Neural crest cell (in vitro differentiated cells): ENCODE measurements around the gene PRF1. TPM values are rescaled to one million over a fixed set of nuclear protein-coding genes. Genes with fewer than 3 reads are reported as not detected.
"Not testable (repeated sequence)": the region's sequence is repeated elsewhere in the genome, so short reads cannot be mapped to it uniquely, and the experiment has no call there.

ENCODE experiments used
- DNase-seq: peaks from one replicate; pipeline ENCODE4 v3.0.0; 2021; ENCODE audit warnings: low read depth, mixed read lengths, low spot score
- H3K27ac Mint-ChIP-seq: one replicate; pipeline ENCODE4 v1.8.0; 2021; ENCODE audit warnings: mild to moderate bottlenecking, mixed read lengths; ENCODE audit not compliant: unreplicated experiment
- H3K27me3 Mint-ChIP-seq: 2 replicates; pipeline ENCODE4 v1.8.0; 2021; ENCODE audit warnings: low read depth, mild to moderate bottlenecking, mixed read lengths
- H3K36me3 Mint-ChIP-seq: 2 replicates; pipeline ENCODE4 v1.8.0; 2021; ENCODE audit warnings: low read depth, mild to moderate bottlenecking, mixed read lengths
- H3K4me1 Mint-ChIP-seq: 2 replicates; pipeline ENCODE4 v1.8.0; 2021; ENCODE audit warnings: mixed read lengths
- H3K4me3 Mint-ChIP-seq: one replicate; pipeline ENCODE4 v1.8.0; 2021; ENCODE audit warnings: mild to moderate bottlenecking, mixed read lengths
- H3K9me3 Mint-ChIP-seq: 2 replicates; pipeline ENCODE4 v1.8.0; 2021; ENCODE audit warnings: mixed read lengths
- total RNA-seq: library from RNA; stranded (reverse); gene quantifications from 2 replicates; pipeline ENCODE4 v1.2.1, GENCODE V29; 2021
- TF ChIP-seq, protein P1 (sequence below): fragments of 200-600 bp; sonication (generic); conservative IDR thresholded peaks from 2 replicates; pipeline ENCODE4 v1.5.0; 2021; ENCODE audit warnings: antibody characterized with exemption, mild to moderate bottlenecking

Gene PRF1
- total RNA-seq, 1 donor from 2014 or later: not detected

DNA sequence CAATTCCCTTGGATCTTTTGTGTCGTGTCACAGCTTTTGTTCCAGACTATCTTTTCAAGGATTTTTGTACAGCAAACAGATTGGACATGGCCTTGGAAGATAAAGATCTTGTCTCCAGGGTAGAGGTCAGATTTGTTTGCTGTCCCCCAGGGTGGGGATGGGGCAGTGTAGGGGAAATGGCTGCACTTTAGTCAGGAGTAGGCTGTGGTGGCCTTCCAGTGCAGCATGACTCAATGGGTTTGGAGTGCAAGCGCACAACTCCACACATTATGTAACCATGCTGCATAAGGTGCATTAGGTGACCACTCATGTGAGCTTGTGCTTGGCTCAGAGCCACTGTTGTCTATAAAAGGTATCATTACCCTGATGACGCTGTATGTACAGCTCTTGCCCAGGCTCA lies 45.9 kb upstream of the PRF1 start:
- Mint-ChIP-seq H3K27me3 (no peaks in the 10 kb centered on the region), H3K36me3 (peaks cover 8% of the 10 kb centered on the region), H3K4me1 (peaks cover 10% of the 10 kb centered on the region), H3K4me3 (no peak overlapping the region), H3K27ac (no peak overlapping the region), H3K9me3 (peaks cover 21% of the 10 kb centered on the region)
- no peak for DNase-seq
- TF ChIP-seq, protein P1, sequence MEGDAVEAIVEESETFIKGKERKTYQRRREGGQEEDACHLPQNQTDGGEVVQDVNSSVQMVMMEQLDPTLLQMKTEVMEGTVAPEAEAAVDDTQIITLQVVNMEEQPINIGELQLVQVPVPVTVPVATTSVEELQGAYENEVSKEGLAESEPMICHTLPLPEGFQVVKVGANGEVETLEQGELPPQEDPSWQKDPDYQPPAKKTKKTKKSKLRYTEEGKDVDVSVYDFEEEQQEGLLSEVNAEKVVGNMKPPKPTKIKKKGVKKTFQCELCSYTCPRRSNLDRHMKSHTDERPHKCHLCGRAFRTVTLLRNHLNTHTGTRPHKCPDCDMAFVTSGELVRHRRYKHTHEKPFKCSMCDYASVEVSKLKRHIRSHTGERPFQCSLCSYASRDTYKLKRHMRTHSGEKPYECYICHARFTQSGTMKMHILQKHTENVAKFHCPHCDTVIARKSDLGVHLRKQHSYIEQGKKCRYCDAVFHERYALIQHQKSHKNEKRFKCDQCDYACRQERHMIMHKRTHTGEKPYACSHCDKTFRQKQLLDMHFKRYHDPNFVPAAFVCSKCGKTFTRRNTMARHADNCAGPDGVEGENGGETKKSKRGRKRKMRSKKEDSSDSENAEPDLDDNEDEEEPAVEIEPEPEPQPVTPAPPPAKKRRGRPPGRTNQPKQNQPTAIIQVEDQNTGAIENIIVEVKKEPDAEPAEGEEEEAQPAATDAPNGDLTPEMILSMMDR: no peak

DNA sequence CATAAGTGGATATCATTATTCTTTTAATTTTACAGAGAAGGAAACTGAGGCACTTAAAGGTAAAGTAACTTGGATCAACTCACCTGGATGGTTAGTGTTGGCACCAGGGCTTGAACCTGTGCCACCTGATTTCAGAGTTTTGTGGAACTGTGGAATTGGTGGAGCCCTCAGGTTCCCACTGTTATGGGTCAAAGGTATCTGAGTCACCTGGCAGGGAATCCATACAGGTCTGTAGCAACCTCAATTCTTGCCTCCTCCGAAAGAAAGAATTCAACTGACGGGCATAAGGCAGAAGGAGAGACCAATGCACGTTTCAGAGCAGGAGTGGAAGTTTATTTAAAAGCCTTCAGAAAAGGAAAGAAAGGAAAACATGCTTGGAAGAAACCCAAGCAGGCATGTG lies 44.5 kb upstream of the PRF1 start:
- Mint-ChIP-seq H3K4me1 (peaks cover 10% of the 10 kb centered on the region), H3K36me3 (peaks cover 5% of the 10 kb centered on the region), H3K9me3 (peaks cover 21% of the 10 kb centered on the region), H3K4me3 (no peak overlapping the region), H3K27ac (no peak overlapping the region), H3K27me3 (peaks cover 3% of the 10 kb centered on the region)
- TF ChIP-seq, protein P1: no peak
- no peak for DNase-seq

DNA sequence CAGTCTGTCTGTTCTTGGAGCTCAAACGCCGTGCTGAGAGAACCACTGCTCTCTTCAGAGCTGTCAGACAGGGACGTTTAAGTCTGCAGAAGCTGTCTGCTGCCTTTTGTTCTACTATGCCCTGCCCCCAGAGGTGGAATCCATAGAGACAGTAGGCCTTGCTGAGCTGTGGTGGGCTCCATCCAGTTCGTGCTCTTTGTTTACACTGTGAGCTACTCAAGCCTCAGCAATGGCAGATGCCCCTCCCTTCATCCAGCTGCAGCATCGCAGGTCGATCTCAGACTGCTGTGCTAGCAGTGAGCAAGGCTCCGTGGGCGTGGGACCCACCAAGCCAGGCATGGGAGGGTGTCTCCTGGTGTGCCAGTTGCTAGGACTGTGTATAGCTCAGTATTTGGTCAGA lies 42.4 kb upstream of the PRF1 start:
- not testable (repeated sequence) for H3K36me3 Mint-ChIP-seq, H3K4me3 Mint-ChIP-seq, H3K27ac Mint-ChIP-seq, DNase-seq, H3K27me3 Mint-ChIP-seq
- Mint-ChIP-seq H3K4me1 (peaks cover 10% of the 10 kb centered on the region), H3K9me3 (peaks cover 11% of the 10 kb centered on the region)

DNA sequence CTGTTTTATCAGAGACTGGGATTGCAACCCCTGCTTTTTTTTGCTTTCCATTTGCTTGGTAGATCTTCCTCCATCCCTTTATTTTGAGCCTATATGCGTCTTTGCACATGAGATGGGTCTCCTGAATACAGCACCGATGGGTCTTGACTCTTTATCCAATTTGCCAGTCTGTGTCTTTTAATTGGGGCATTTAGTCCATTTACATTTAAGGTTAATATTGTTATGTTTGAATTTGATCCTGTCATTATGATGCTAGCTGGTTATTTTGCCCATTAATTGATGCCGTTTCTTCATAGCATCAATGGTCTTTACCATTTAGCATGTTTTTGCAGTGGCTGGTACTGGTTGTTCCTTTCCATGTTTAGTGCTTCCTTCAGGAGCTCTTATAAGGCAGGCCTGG lies 40.7 kb upstream of the PRF1 start:
- DNase-seq, H3K9me3 Mint-ChIP-seq, H3K27ac Mint-ChIP-seq, H3K27me3 Mint-ChIP-seq, H3K4me3 Mint-ChIP-seq, H3K36me3 Mint-ChIP-seq: not testable (repeated sequence)
- peaks cover 10% of the 10 kb centered on the region for H3K4me1 Mint-ChIP-seq

DNA sequence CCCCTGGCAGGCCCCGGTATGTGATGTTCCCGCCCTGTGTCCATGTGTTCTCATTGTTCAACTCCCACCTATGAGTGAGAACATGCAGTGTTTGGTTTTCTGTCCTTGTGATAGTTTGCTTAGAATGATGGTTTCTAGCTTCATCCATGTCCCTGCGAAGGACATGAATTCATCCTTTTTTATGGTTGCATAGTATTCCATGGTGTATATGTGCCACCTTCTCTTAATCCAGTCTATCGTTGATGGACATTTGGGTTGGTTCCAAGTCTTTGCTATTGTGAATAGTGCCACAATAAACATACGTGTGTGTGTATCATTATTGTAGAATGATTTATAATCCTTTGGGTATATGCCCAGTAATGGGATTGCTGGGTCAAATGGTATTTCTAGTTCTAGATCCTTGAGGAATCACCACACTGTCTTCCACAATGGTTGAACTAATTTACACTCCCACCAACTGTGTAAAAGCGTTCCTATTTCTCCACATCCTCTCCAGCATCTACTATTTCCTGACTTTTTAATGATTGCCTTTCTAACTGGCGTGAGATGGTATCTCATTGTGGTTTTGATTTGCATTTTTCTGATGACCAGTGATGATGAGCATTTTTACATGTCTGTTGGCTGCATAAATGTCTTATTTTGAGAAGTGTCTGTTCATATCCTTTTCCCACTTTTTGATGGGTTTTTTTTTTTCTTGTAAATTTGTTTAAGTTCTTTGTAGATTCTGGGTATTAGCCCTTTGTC lies 37.3 kb upstream of the PRF1 start:
- not testable (repeated sequence) for H3K36me3 Mint-ChIP-seq, H3K4me3 Mint-ChIP-seq, DNase-seq, H3K27me3 Mint-ChIP-seq, H3K9me3 Mint-ChIP-seq, H3K27ac Mint-ChIP-seq, H3K4me1 Mint-ChIP-seq

DNA sequence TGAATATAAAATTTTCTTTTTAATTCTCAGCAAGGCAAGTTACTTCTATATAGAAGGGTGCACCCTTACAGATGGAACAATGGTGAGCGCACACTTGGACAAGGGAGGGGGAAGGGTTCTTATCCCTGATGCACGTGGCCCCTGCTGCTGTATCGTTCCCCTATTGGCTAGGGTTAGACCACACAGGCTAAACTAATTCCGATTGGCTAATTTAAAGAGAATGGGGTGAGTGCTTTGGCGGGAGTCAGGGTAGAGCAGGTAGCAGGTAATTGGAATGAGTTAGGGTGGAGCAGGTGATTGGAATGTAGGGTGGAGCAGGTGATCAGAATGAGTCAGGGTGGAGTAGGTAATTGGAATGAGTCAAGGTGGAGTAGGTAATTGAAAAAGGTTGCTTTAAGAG lies 32.0 kb upstream of the PRF1 start:
- DNase-seq, H3K27ac Mint-ChIP-seq, H3K9me3 Mint-ChIP-seq, H3K36me3 Mint-ChIP-seq, H3K27me3 Mint-ChIP-seq, H3K4me1 Mint-ChIP-seq, H3K4me3 Mint-ChIP-seq: not testable (repeated sequence)

DNA sequence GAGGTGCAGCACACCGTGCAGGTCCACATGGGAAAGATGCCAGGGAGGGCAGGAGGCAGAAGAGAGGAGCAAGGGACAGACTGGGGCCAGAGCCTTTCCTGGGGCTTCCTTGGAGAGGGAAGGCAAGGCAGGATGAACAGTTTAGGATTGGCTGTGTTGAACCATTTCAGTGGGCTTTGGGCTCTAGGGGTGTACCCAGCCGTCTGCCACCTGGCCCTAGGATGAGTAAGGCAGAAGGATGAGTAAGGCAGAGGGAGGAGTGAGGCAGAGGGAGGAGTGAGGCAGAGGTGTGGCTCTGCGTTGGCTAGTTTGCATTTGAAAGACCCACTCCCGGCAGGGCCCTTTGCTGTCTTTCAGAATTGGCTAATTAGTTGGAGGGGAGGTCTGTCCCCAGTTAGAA lies 31.5 kb upstream of the PRF1 start:
- Mint-ChIP-seq H3K36me3 (no peaks in the 10 kb centered on the region), H3K9me3 (no peaks in the 10 kb centered on the region), H3K4me1 (no peaks in the 10 kb centered on the region), H3K4me3 (no peak overlapping the region), H3K27ac (no peak overlapping the region), H3K27me3 (peaks cover 7% of the 10 kb centered on the region)
- TF ChIP-seq, protein P1: no peak
- DNase-seq: no peak

DNA sequence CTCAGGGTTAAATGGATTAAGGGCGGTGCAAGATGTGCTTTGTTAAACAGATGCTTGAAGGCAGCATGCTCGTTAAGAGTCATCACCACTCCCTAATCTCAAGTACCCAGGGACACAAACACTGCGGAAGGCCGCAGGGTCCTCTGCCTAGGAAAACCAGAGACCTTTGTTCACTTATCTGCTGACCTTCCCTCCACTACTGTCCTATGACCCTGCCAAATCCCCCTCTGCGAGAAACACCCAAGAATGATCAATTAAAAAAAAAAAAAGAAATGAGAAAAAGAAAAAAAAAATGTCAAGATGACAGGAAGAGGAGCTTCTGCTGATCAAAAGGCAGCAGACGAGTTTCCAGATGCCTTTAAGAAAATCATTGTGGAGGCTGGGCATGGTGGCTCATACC lies 29.2 kb upstream of the PRF1 start:
- H3K4me3 Mint-ChIP-seq, DNase-seq, H3K36me3 Mint-ChIP-seq, H3K27me3 Mint-ChIP-seq, H3K27ac Mint-ChIP-seq, H3K4me1 Mint-ChIP-seq, H3K9me3 Mint-ChIP-seq: not testable (repeated sequence)
